ENCODE results near the gene ELOB. TPM values are rescaled to one million over a fixed set of nuclear protein-coding genes. Genes with fewer than 3 reads are reported as not detected.

The ELOB gene
- total and polyA plus RNA-seq, 2 of the 13 experiments (the other 11 are each of a cell fraction or from before 2014, with no cell fraction given) = 208 to 225 TPM

- TF ChIP-seq ZNF766 (CRISPR knock-in tag; IDR thresholded peaks at IDR 0.05; ENCODE audit: borderline replicate concordance) = peak; percentile 57; the same call in 1 of the 2 replicates
- 0 out of 2 replicates have a peak, but pooled peaks have one; percentile 26 for TF ChIP-seq ZFP82 (CRISPR knock-in tag; IDR thresholded peaks at IDR 0.05; ENCODE audit: borderline replicate concordance)
- no peak for TF ChIP-seq TCF12 (IDR thresholded peaks at IDR 0.05)
- TF ChIP-seq TCF12 (CRISPR knock-in tag; IDR thresholded peaks at IDR 0.05) = no peak
- no peak; the same call in 1 of the 2 replicates for TF ChIP-seq BRCA1 (CRISPR knock-in tag; IDR thresholded peaks at IDR 0.05)
- TF ChIP-seq RAD51 (IDR thresholded peaks at IDR 0.05; ENCODE audit: borderline replicate concordance) = no peak
- TF ChIP-seq, protein P1, sequence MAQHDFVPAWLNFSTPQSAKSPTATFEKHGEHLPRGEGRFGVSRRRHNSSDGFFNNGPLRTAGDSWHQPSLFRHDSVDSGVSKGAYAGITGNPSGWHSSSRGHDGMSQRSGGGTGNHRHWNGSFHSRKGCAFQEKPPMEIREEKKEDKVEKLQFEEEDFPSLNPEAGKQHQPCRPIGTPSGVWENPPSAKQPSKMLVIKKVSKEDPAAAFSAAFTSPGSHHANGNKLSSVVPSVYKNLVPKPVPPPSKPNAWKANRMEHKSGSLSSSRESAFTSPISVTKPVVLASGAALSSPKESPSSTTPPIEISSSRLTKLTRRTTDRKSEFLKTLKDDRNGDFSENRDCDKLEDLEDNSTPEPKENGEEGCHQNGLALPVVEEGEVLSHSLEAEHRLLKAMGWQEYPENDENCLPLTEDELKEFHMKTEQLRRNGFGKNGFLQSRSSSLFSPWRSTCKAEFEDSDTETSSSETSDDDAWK (CRISPR knock-in tag; IDR thresholded peaks at IDR 0.05) = no peak
- TF ChIP-seq ZBTB42 (CRISPR knock-in tag; IDR thresholded peaks at IDR 0.05) = no peak
- no peak for TF ChIP-seq ZNF205 (CRISPR knock-in tag; IDR thresholded peaks at IDR 0.05)
- no peak for TF ChIP-seq KDM1A (CRISPR knock-in tag; IDR thresholded peaks at IDR 0.05)
- no peak for TF ChIP-seq FOXK1 (CRISPR knock-in tag; IDR thresholded peaks at IDR 0.05; ENCODE audit: borderline replicate concordance, low read depth)
- TF ChIP-seq MATR3 (CRISPR knock-in tag; IDR thresholded peaks at IDR 0.05) = no peak
- TF ChIP-seq SP4 (CRISPR knock-in tag; IDR thresholded peaks at IDR 0.05) = peak; percentile 59; the same call in 1 of the 2 replicates
- TF ChIP-seq KLF13 (CRISPR knock-in tag; IDR thresholded peaks at IDR 0.05) = no peak
- TF ChIP-seq PAF1 (CRISPR knock-in tag; IDR thresholded peaks at IDR 0.05) = no peak
- TF ChIP-seq, protein P2, sequence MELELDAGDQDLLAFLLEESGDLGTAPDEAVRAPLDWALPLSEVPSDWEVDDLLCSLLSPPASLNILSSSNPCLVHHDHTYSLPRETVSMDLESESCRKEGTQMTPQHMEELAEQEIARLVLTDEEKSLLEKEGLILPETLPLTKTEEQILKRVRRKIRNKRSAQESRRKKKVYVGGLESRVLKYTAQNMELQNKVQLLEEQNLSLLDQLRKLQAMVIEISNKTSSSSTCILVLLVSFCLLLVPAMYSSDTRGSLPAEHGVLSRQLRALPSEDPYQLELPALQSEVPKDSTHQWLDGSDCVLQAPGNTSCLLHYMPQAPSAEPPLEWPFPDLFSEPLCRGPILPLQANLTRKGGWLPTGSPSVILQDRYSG (CRISPR knock-in tag; IDR thresholded peaks at IDR 0.05) = no peak
- 0 out of 2 replicates have a peak, but pooled peaks have one; percentile 19 for TF ChIP-seq ZNF770 (CRISPR knock-in tag; IDR thresholded peaks at IDR 0.05)
- TF ChIP-seq TEF (CRISPR knock-in tag; IDR thresholded peaks at IDR 0.05) = no peak
- no peak for TF ChIP-seq ZNF44 (CRISPR knock-in tag; IDR thresholded peaks at IDR 0.05)
- TF ChIP-seq ZNF670 (CRISPR knock-in tag; IDR thresholded peaks at IDR 0.05; ENCODE audit: borderline replicate concordance) = no peak
- peak; percentile 63; the same call in 1 of the 2 replicates for TF ChIP-seq SPEN (CRISPR knock-in tag; IDR thresholded peaks at IDR 0.05; ENCODE audit: low read depth)
- TF ChIP-seq ZNF253 (CRISPR knock-in tag; IDR thresholded peaks at IDR 0.05; ENCODE audit: borderline replicate concordance) = no peak
- TF ChIP-seq ZNF788 (CRISPR knock-in tag; IDR thresholded peaks at IDR 0.05; ENCODE audit: borderline replicate concordance) = peak; percentile 20; the same call in 1 of the 2 replicates
- peak; percentile 74; the same call in 1 of the 2 replicates for TF ChIP-seq NRL (CRISPR knock-in tag; IDR thresholded peaks at IDR 0.05; ENCODE audit: borderline replicate concordance)
- TF ChIP-seq MTF1 (CRISPR knock-in tag; IDR thresholded peaks at IDR 0.05) = no peak
- peak; percentile 75 for TF ChIP-seq POLR2AphosphoS5 (IDR thresholded peaks at IDR 0.05; ENCODE audit: low read depth, low read length)
Measured at GRCh38 chr16:2777231-2777902, at the start of gene ELOB (continued).

All from HepG2 (cell line).